Stomach (tissue), 4 donors: Measurements from ENCODE around the gene ZMYND10.

Source experiments
- CTCF ChIP-seq, 7 experiments: fragments of 450-650 bp in 4 of 7; fragments of 200-600 bp in 3 of 7; sonication (generic) in 3 of 7; IDR thresholded peaks; one replicate each; pipeline ENCODE4 v1.5.1; 2016 to 2019; ENCODE audit warnings: antibody characterized with exemption in 7 of 7, control low read depth in 2 of 7, mild to moderate bottlenecking in 1 of 7
- EP300 ChIP-seq: sonication (generic); formaldehyde crosslinking; IDR thresholded peaks from one replicate; pipeline ENCODE4 v1.6.1; 2017; ENCODE audit warnings: antibody characterized with exemption
- POLR2A ChIP-seq, 4 donors: fragments of 450-650 bp; IDR thresholded peaks; one replicate each; pipeline ENCODE4 v1.6.1; 2016; ENCODE audit warnings: antibody characterized with exemption in 4 of 4, control low read depth in 2 of 4, mild to moderate bottlenecking in 1 of 4, moderate library complexity in 1 of 4
- POLR2AphosphoS5 ChIP-seq, 3 donors: sonication (generic); formaldehyde crosslinking; IDR thresholded peaks; one replicate each; pipeline ENCODE4 v1.6.1; 2016; ENCODE audit warnings: antibody characterized with exemption in 3 of 3

- TF ChIP-seq CTCF (IDR thresholded peaks at IDR 0.05) (no peak), POLR2A (IDR thresholded peaks at IDR 0.05) (no peak), POLR2AphosphoS5 (IDR thresholded peaks at IDR 0.05) (no peak), EP300 (no peak)
Measured at GRCh38 chr3:50304601-50305000, 40.9 kb downstream of the ZMYND10 start.
